Sigmoid colon (tissue), 4 donors: Measurements from ENCODE around the gene C18orf32.

Source experiments
- CTCF ChIP-seq, 4 experiments: fragments of 450-650 bp in 3 of 4; fragments of 200-600 bp in 1 of 4; IDR thresholded peaks; one replicate each; pipeline ENCODE4 v1.5.1; 2016 to 2019; ENCODE audit warnings: antibody characterized with exemption in 4 of 4, mild to moderate bottlenecking in 3 of 4, moderate library complexity in 2 of 4
- POLR2A ChIP-seq, 2 donors: fragments of 450-650 bp; IDR thresholded peaks; one replicate each; pipeline ENCODE4 v1.6.1; 2016; ENCODE audit warnings: antibody characterized with exemption in 2 of 2, mild to moderate bottlenecking in 2 of 2, moderate library complexity in 2 of 2
- POLR2AphosphoS5 ChIP-seq, 4 donors: sonication (generic); formaldehyde crosslinking; IDR thresholded peaks; one replicate each; pipeline ENCODE4 v1.6.1; 2017; ENCODE audit warnings: antibody characterized with exemption in 4 of 4

GRCh38 chr18:49517483-49517882, 30.4 kb upstream of the C18orf32 start:
- TF ChIP-seq POLR2AphosphoS5 (IDR thresholded peaks at IDR 0.05), result no peak
- TF ChIP-seq CTCF (IDR thresholded peaks at IDR 0.05), result no peak
- TF ChIP-seq POLR2A (IDR thresholded peaks at IDR 0.05), result no peak
